A673 (cell line): ENCODE results near the gene CPN2. TPM values are rescaled to one million over a fixed set of nuclear protein-coding genes. Genes with fewer than 3 reads are reported as not detected.

Source experiments
- BruUV-seq: library from RNA; stranded (reverse); fragments of 400-500 nt; replicated peaks from 2 replicates; lab custom pipeline; 2021; lab: Mats Ljungman, UMichigan
- CTCF ChIA-PET: fragments of 300-600 bp; sonication (Branson Sonifier 250); formaldehyde crosslinking; loops from one replicate; lab custom pipeline; 2022; ENCODE audit warnings: antibody characterized with exemption; lab: Charles Lee
- POLR2A ChIA-PET: fragments of 300-600 bp; sonication (Branson Sonifier 250); formaldehyde crosslinking; loops from one replicate; lab custom pipeline; 2022; ENCODE audit warnings: antibody characterized with exemption; ENCODE audit not compliant: low non-redundant PET; lab: Charles Lee
- DNase-seq: peaks from one replicate; pipeline ENCODE4 v3.0.0-alpha.2; 2015; ENCODE audit warnings: low spot score
- H3K27ac ChIP-seq: fragments of 200-600 bp; sonication (generic); 2 replicates; pipeline ENCODE4 v1.5.1; 2016; ENCODE audit warnings: mixed run types, low read depth, mild to moderate bottlenecking, mixed read lengths, antibody characterized with exemption, low read length; ENCODE audit not compliant: poor library complexity, severe bottlenecking
- H3K27me3 ChIP-seq: fragments of 200-600 bp; sonication (generic); replicated peaks from 2 replicates; pipeline ENCODE4 v1.6.1; 2017; ENCODE audit warnings: mixed run types, low read depth, mild to moderate bottlenecking, mixed read lengths, antibody characterized with exemption, low read length; ENCODE audit not compliant: insufficient read depth, poor library complexity
- H3K36me3 ChIP-seq: fragments of 200-600 bp; sonication (generic); 2 replicates; pipeline ENCODE4 v1.6.1; 2016; ENCODE audit warnings: mixed run types, mild to moderate bottlenecking, mixed read lengths, antibody characterized with exemption, low read length; ENCODE audit not compliant: insufficient read depth, poor library complexity, severe bottlenecking
- H3K4me1 ChIP-seq: fragments of 200-600 bp; sonication (generic); 2 replicates; pipeline ENCODE4 v1.6.1; 2017; ENCODE audit warnings: mixed run types, mild to moderate bottlenecking, mixed read lengths, antibody characterized with exemption, low read length; ENCODE audit not compliant: insufficient read depth, poor library complexity, severe bottlenecking
- H3K4me3 ChIP-seq: fragments of 200-600 bp; sonication (generic); 2 replicates; pipeline ENCODE4 v1.5.1; 2016; ENCODE audit warnings: low read depth, mixed run types, mild to moderate bottlenecking, mixed read lengths, low read length; ENCODE audit not compliant: poor library complexity, severe bottlenecking
- H3K9me3 ChIP-seq: fragments of 200-600 bp; sonication (generic); 2 replicates; pipeline ENCODE4 v1.6.1; 2016; ENCODE audit warnings: mixed run types, low read depth, mild to moderate bottlenecking, mixed read lengths, antibody characterized with exemption, low read length; ENCODE audit not compliant: poor library complexity, severe bottlenecking
- EZH2 ChIP-seq: fragments of 200-600 bp; sonication (generic); IDR thresholded peaks from 2 replicates; pipeline ENCODE4 v1.6.1; 2017; ENCODE audit warnings: borderline replicate concordance, low read depth, mild to moderate bottlenecking, mixed read lengths, antibody characterized with exemption, low read length; ENCODE audit not compliant: poor library complexity, severe bottlenecking
- intact Hi-C: fragments of 100-400 bp; cut with micrococcal nuclease; formaldehyde crosslinking; loops from one replicate; pipeline ENCODE4 v1.10.0; 2022; ENCODE audit not compliant: unreplicated experiment
- total RNA-seq: library from RNA; stranded (reverse); gene quantifications from 2 replicates; pipeline ENCODE4 v1.2.3, GENCODE V29; 2021
- TF ChIP-seq, protein P1 (sequence below): fragments of 300-800, 200-600 bp; sonication (generic); conservative IDR thresholded peaks from 2 replicates; pipeline ENCODE4 v1.5.1; 2017; ENCODE audit warnings: low read depth, mild to moderate bottlenecking, antibody characterized with exemption, low read length, moderate library complexity, mixed read lengths

Gene CPN2
- total RNA-seq, 1 experiment from 2014 or later, result not detected

DNA sequence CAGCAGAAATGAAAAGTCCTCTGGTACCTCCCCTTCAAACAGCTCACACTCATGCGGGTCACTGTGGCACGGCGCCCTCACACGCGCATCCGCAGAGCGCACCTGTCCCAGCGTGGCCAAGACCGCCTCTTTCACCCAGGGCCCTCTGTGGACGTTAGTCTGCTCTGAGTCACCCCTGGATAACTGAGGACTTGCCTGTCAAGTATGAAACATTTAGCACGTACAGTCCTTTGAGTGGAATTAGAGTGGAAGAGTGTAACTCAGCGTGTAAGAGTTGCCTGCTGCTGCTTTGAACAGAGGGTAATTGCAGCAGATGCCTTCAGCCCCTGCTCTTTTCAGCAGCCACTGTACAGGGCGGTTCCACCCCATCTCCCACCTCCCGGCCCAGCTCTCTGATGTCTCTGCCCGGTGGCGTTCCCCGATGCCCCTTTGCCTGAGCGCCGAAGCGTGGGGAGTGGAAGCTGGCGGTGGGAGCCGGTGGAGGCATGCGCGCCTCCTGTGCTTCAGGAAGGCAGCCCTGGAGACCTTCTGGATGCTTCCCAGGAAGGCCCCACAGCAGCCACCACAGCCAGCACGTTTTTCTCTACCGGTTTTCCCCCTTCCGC, 23.0 kb downstream of the CPN2 start:
- H3K36me3 ChIP-seq, result no peaks in the 10 kb centered on the region
- ChIA-PET CTCF (no interaction called here), POLR2A (interaction anchor here (0.6 kb wide), 1 partner anchor 47 kb away, joined by 3 read pairs; no protein-coding TSS in a partner anchor)
- H3K4me3 ChIP-seq, result no peak overlapping the region
- H3K27me3 ChIP-seq, result no peaks in the 10 kb centered on the region
- H3K27ac ChIP-seq, result no peak overlapping the region
- H3K4me1 ChIP-seq, result peaks cover 38% of the 10 kb centered on the region
- peak; percentile 57 for DNase-seq
- no TSS peak for BruUV-seq
- TF ChIP-seq, protein P1, sequence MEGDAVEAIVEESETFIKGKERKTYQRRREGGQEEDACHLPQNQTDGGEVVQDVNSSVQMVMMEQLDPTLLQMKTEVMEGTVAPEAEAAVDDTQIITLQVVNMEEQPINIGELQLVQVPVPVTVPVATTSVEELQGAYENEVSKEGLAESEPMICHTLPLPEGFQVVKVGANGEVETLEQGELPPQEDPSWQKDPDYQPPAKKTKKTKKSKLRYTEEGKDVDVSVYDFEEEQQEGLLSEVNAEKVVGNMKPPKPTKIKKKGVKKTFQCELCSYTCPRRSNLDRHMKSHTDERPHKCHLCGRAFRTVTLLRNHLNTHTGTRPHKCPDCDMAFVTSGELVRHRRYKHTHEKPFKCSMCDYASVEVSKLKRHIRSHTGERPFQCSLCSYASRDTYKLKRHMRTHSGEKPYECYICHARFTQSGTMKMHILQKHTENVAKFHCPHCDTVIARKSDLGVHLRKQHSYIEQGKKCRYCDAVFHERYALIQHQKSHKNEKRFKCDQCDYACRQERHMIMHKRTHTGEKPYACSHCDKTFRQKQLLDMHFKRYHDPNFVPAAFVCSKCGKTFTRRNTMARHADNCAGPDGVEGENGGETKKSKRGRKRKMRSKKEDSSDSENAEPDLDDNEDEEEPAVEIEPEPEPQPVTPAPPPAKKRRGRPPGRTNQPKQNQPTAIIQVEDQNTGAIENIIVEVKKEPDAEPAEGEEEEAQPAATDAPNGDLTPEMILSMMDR, result no peak
- no peak for TF ChIP-seq EZH2
- intact Hi-C loops, result no loop called here
- H3K9me3 ChIP-seq, result no peaks in the 10 kb centered on the region

DNA sequence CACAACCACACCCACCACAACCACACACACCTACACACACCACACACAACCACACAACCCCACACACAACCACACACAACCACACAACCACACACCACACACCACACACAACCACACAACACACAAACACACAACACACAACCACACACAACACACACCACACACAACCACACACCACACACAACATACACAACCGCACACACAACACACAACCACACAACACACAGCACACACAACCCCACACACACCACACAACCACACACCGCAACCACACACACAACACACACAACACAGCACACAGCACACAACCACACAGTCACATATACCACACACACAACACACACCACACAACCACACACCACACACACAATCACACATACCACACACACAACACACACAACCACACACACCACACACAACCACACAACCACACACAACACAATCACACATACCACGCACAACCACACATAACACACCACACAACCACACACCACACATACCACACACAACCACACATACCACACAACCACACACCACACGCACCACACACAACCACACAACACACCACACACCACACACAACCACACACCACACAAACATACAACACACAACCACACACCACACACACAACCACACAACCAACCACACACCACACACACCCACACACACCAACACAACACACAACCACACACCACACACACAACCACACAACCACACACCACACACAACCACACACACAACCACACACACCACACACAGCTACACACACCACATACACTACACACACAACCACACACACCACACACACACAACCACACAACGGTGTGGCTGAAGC, 23.7 kb downstream of the CPN2 start:
- Histone ChIP-seq H3K27me3 (no peaks in the 10 kb centered on the region), H3K9me3 (no peaks in the 10 kb centered on the region), H3K4me3 (no peak overlapping the region), H3K36me3 (no peaks in the 10 kb centered on the region), H3K4me1 (peaks cover 34% of the 10 kb centered on the region), H3K27ac (no peak overlapping the region)
- intact Hi-C loops, result no loop called here
- CTCF ChIA-PET, result no interaction called here
- no peak for TF ChIP-seq EZH2
- TF ChIP-seq, protein P1, result no peak
- BruUV-seq, result no TSS peak
- POLR2A ChIA-PET, result interaction anchor here (0.6 kb wide), 1 partner anchor 48 kb away, joined by 3 read pairs; no protein-coding TSS in a partner anchor
- no peak for DNase-seq

DNA sequence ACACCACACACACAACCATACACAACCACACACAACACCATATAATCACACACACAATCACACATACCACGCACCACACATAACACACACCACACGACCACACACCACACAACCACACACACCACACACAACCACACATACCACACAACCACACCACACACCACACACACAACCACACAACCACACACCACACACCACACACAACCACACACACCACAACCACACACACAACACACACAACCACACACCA, 24.2 kb downstream of the CPN2 start:
- TF ChIP-seq, protein P1, result no peak
- TF ChIP-seq EZH2, result no peak
- BruUV-seq, result no TSS peak
- POLR2A ChIA-PET, result no interaction called here
- CTCF ChIA-PET, result no interaction called here
- intact Hi-C loops, result no loop called here
- Histone ChIP-seq H3K4me1 (peaks cover 39% of the 10 kb centered on the region), H3K9me3 (no peaks in the 10 kb centered on the region), H3K27me3 (no peaks in the 10 kb centered on the region), H3K36me3 (no peaks in the 10 kb centered on the region), H3K4me3 (no peak overlapping the region), H3K27ac (no peak overlapping the region)
- DNase-seq, result no peak
